ENCODE results near the gene DGAT2L6. TPM values are rescaled to one million over a fixed set of nuclear protein-coding genes. Genes with fewer than 3 reads are reported as not detected.
A peak's percentile ranks its signal among the peaks of the same experiment; 100 is the strongest.

Gene DGAT2L6
- total RNA-seq, 1 experiment from 2014 or later: not detected

GRCh38 chrX:70169281-70169680 lies 8.0 kb upstream of the DGAT2L6 start:
- DNase-seq (ENCODE audit: low spot score): no peak
- H3K4me3 Mint-ChIP-seq: peak overlapping the region; percentile 52
- H3K36me3 Mint-ChIP-seq: peaks cover 16% of the 10 kb centered on the region
- POLR2A ChIA-PET: interaction anchor here (1.5 kb wide), 1 partner anchor 36 kb away, joined by 5 read pairs; the partner anchor contains the start of gene IGBP1
- H3K27ac Mint-ChIP-seq: 0 out of 2 replicates have a peak overlapping the region, but pooled peaks have one; percentile 68
- no peaks in the 10 kb centered on the region for H3K9me3 Mint-ChIP-seq
- ATAC-seq: no peak
- no peak for TF ChIP-seq USF1 (CRISPR knock-in tag; IDR thresholded peaks at IDR 0.05)
- no peak for TF ChIP-seq HMGA2 (CRISPR knock-in tag; IDR thresholded peaks at IDR 0.05)
- no peak for TF ChIP-seq RORB (CRISPR knock-in tag; IDR thresholded peaks at IDR 0.05)
- TF ChIP-seq FOXP1 (CRISPR knock-in tag; IDR thresholded peaks at IDR 0.05; ENCODE audit: borderline replicate concordance): no peak
- no peak for TF ChIP-seq TEAD4 (CRISPR knock-in tag; IDR thresholded peaks at IDR 0.05)
- TF ChIP-seq ARID4B (CRISPR knock-in tag; IDR thresholded peaks at IDR 0.05; ENCODE audit: borderline replicate concordance): no peak
- no peak for TF ChIP-seq PREB (CRISPR knock-in tag; IDR thresholded peaks at IDR 0.05; ENCODE audit: borderline replicate concordance)
- TF ChIP-seq ZNF671 (CRISPR knock-in tag; IDR thresholded peaks at IDR 0.05): no peak
- no peak for TF ChIP-seq SMAD4 (CRISPR knock-in tag; IDR thresholded peaks at IDR 0.05)
- TF ChIP-seq ELF4 (CRISPR knock-in tag; IDR thresholded peaks at IDR 0.05; ENCODE audit: low read depth): no peak
- TF ChIP-seq ZNF512 (CRISPR knock-in tag; IDR thresholded peaks at IDR 0.05; ENCODE audit: borderline replicate concordance): no peak
- TF ChIP-seq ATF2 (CRISPR knock-in tag; IDR thresholded peaks at IDR 0.05; ENCODE audit: borderline replicate concordance, low read depth): no peak
- TF ChIP-seq RELA (CRISPR knock-in tag; IDR thresholded peaks at IDR 0.05; ENCODE audit: borderline replicate concordance): no peak
- TF ChIP-seq JAZF1 (CRISPR knock-in tag; IDR thresholded peaks at IDR 0.05): no peak
- no peak for TF ChIP-seq ZNF532 (CRISPR knock-in tag; IDR thresholded peaks at IDR 0.05; ENCODE audit: borderline replicate concordance)
- no peak for TF ChIP-seq MYBL2 (CRISPR knock-in tag; IDR thresholded peaks at IDR 0.05)
- TF ChIP-seq ZMAT4 (CRISPR knock-in tag; IDR thresholded peaks at IDR 0.05): no peak
- TF ChIP-seq NFE2L1 (CRISPR knock-in tag; IDR thresholded peaks at IDR 0.05): no peak
- no peak for TF ChIP-seq ERG (CRISPR knock-in tag; IDR thresholded peaks at IDR 0.05)
- no peaks in the 10 kb centered on the region for H3K27me3 Mint-ChIP-seq (ENCODE audit: low read depth)
- CTCF ChIA-PET: interaction anchor here (1.3 to 1.5 kb wide), 2 partner anchors 36 to 93 kb away, joined by 7 to 12 read pairs; partner anchors contain the start of gene IGBP1
- H3K4me1 Mint-ChIP-seq: peaks cover 54% of the 10 kb centered on the region

All from WTC11 (cell line).